GM19395 (cell line): Measurements from ENCODE around the gene TNFRSF12A.
A peak's percentile ranks its signal among the peaks of the same experiment; 100 is the strongest.

Experiments used
- ATAC-seq: cut with Tn5 transposase; IDR thresholded peaks from one replicate; pipeline ENCODE4 v1.9.1; 2021; ENCODE audit warnings: mild to moderate bottlenecking, moderate library complexity; ENCODE audit not compliant: unreplicated experiment

Gene TNFRSF12A

DNA sequence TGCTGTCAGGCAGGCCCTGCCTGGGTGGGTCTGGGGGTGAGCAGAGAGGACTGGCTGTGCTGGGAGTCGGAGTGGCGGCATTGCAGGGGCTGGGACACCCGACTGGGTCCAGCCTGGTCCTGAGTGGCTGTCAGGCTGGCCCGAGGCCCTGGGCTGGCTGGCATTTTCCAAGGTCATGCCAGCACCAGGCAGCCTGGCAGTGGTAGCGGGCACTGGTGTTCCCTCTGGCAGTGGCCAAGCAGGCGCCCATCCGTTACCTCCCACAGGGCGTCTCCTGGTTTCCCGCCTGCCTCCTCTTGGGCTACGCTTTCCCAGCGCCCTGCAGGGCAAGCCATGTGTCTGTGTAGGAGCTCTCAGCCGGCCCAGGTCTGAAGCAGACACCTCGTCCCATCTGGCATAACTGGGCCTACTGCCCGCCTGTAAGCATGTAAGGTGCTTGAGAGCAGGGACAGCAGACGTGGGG is 34.2 kb upstream of the TNFRSF12A start:
- no peak for ATAC-seq

DNA sequence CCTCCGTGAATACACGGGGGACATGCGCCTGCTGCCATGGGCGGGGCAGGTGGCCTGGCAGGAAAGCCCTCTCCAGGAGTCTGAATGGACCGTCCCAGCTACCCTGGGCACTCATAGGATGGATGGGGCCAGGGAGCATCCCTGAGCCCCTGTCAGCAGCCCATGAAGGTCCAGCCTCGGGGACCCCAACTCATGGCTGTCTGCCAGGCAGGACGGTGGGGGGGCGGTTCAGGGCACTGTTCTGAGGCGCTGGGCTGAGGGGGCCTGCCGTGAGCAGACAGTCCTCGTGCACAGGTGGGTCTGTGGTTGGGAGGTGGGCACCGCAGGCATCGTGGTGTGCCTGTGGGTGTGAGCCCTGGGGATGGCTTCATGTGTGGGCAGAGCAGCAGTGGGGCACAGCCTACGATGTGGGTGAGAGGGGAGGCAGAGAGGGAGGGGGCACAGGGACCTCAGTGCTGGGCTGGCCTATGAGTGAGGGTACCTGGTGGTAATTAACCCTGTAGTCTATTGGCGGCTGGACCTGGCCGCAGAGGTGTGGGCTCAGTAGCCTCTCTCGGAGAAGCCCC is 33.5 kb upstream of the TNFRSF12A start:
- ATAC-seq = no peak

DNA sequence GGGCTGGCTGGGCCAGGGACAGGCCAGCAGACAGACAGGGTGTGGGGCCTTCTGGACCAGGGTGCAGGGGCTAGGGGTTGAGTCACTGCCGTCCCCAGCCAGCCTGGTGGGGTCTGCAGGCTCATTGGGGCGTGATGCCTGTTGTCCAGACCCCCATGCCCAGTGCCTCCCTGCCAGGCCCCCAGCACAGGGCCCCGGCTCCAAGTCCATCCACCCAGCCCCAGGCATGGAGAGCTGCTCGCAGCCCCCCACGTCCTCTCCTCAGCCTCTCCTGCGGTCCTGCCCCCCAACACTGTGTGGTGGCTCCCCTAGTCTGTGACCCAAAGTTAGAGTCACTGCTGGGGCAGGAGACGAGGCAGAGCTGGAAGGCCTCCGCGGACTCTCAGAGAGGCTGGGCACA is 32.9 kb upstream of the TNFRSF12A start:
- no peak for ATAC-seq

DNA sequence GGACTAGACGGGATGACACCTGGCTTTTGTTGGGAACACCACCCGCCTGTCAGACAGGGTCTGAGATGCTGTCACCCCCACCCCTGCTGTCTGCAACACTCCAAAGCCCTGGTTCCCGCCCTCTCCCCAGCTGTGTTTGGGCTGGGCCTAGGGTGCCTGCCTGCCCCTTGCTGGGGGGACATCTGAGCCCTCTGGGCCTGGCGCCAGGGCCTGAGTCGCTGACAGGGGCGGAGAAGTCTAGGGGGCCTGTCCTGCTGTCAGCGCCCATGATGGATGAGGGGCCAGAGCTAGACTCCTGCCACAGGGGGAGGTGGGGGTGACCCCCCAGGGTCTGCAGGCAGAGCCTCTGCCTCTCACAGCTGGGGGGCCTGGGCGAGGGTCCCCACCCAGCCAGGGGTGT is 32.3 kb upstream of the TNFRSF12A start:
- no peak for ATAC-seq

DNA sequence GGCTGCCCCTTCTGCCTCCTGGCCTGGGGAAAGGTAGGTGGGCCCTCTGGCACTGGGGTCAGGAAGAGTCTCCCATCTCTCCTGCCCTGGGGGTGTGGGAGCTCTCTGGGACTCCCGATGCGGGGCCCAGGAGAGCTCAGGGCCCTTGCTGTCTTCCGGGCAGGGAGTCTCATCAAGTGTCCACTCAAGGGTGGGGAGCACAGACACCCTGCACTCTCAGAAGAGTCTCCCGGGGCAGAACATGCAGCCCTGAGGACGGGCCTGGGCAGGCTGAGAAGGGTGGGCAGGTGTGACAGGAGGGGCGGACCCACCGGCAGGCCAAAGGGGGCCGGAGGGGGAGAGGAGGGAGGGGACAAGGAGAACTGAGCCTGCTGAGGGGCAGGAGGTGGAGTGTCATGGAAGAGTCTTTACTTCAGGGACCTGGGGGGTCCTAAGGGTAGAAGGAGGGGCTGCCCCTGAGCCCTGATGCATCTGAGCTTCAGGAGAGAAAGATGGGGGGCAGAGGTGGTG is 31.5 kb upstream of the TNFRSF12A start:
- no peak for ATAC-seq

DNA sequence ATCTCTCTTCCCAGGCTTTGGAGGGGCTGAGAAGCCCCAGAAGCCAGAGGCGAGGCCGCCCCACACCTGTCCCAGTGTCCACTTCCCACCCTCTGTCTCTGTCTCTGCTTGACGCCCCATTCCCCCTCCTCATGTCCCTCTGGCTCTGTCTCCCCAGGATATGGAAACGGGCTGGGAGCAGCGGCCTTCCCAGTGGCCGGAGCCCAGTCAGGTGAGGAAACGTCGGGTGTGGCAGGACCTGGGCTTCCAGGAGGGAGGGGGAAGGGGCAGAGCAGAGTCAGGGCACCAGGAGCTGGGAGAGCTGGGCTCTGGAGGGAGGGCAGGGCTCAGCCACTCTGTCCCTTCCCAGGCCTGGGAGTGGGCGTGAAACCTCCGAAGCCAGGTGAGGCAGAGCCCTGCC is 29.3 kb upstream of the TNFRSF12A start:
- no peak for ATAC-seq

DNA sequence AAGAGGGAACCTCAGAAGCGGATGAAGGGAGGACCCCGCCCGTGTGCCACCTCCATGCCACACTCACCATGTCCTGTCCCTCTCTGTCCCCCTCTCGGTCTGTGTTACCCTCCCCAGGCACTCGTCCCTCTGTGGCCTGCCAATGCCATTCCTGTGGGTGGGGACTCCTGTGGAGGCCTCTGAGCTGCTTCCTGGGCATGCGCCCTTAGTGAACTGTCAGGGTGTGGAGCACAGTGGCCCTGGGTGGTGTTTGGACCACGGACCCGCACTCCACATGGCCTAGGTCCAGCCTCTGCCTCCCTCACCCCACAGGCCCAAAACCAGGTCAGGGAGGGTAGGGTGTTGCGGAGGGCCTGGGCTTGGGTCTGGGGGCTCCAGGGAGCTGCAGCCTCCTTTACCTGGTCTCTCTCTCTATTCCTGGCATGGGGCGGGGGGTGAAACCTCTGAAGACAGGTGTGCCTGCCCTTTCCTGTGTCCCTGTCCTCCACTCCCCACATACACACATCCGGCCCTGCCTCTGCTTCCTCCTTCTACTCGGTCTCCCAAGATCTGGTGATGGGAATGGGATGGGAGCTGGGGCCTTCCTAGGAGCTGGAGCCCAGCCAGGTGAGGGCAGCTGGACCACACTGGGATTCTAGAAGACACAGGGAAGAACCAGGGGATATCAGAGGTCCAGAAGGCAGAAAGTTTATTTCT is 28.5 kb upstream of the TNFRSF12A start:
- no peak for ATAC-seq

DNA sequence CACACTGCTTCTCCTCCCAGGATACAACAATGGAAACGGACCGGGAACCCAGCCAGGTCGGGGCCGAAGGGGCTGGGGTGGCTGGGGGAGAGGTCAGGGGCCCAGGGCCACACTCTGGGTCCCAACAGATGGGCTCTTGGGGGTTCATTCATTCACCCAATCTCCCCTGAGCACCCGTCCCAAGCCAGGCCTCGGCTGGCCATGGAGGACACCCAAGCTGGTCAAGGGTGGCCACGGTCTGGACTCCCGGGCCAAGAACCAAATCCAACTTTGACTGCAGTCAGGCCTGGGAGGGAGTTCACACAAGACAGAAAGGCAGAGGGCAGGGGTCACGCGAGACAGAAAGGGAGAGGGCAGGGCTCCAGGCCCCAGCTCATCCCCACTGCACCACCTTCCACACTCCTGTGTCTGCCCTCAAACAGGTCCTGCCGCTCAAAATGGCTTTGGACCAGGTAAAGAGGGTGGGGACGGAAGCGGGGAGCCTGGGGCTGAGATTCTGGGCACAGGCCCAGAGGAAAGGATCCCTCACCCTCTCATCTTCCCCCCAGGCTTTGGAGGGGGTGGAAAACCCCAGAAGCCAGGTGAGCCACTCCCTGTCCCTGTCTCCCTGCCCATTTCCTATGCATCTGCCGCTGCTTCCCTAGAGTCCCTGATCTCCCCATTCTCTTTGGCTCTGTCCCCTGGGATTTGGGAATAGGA is 27.6 kb upstream of the TNFRSF12A start:
- no peak for ATAC-seq

DNA sequence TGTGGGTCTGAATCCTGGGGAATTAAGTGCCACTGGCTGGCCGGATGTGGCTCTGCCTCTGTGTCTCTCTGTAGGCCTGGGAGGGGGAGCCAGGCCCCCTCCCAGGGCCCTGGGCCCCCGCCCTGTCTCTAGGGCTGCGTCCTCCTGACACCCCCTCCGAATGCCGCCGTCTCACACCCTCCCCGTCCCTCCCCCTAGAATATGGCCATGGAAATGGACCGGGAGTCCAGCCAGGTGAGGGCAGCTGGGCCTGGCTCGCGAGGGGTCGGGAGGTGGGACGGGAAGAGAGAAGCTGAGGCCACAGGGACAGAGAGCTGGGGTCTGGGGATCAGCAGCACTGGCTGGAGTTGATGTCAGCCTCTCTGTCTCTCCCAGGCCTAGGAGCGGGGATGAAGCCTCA is 23.9 kb upstream of the TNFRSF12A start:
- ATAC-seq = no peak

DNA sequence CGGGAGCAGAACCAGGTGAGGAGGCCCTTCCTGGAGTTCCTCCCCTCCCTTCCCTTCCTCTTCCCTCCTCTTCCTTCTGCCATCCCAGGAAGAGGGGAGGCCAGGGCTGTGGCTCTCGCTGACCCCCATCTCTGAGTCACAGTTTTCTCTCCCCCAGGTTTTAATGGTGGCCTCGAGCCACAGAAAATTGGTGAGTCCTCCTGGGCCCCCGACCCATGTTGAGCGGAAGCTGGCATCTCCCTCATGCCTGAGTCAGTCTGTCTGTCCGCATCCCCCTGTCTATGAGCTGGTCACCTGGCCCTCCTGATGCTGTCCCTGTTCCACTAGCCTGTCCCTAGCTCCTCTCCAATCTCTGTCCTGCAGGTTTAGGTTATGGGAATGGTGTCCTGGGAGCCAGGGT is 20.2 kb upstream of the TNFRSF12A start:
- no peak for ATAC-seq

DNA sequence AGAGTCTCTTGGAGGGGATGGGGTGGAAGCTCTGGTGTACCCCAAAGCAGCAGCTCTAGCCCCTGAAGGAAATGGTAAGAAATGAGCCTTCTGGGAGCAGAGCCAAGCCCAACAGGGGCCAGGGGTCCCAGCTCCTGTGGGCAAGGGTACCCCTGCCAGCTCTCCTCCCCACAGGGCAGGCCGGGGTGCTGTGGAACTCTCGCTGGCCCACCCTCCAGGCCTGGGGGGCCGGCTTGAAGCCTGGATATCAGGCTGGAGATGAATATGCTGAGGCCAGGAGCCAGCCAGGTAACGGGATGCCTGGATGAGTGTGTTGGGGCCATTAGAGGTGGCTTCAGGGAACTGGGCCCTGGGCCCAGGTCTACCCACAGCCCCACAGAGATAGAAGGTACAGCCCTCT is 19.6 kb upstream of the TNFRSF12A start:
- ATAC-seq = no peak

DNA sequence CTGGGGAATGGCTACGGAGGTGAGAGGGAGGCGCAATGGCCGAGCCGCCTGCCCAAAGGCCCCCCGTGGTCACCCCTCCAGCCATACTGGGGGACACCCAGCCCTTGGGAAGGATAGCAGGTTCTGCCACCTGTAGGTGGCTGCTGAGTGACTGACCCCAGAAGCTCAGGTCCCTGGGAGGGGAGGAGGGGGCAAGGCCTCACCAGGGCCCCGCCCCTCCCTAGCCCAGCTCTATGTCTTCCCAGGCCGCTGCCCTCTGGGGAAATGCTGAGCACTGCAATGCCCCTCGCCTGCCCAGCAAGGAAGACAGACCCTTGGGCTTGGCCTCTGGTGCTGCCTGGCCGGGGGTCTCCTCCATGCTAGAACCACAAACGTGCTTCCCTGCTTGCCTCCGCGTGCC is 18.9 kb upstream of the TNFRSF12A start:
- ATAC-seq = no peak

DNA sequence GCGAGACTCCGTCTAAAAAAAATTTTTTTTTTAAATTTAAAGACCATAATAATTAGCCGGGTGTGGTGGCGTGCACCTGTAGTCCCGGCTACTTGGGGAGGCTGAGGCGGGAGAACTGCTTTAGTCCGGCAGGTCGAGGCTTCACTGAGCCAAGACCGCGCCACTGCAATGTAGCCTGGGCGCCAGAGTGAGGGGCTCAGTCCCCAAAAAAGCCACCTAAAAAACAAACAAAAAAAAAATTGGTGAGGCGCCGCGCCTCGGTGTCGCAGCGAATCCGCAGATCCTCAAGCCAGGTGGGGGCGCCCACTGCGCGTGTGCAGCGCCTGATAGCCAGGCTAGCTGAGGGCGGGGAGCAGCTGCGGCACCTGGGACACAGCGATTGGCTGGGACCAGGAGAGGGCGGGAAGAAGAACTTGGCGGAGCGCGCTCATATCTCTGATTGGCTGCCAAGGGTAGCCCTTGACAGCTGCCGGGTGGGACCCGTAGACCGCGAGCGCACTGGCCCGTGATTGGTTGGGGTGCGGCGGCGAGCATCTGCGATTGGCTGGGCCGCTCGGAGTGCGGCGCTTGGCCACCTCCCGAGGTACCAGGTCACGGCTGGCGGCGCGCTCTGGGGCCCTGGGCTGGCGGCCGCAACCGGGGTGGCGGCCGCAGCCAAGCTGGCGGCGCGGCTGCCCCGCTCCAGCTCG is 16.4 kb upstream of the TNFRSF12A start:
- peak; percentile 96 for ATAC-seq

DNA sequence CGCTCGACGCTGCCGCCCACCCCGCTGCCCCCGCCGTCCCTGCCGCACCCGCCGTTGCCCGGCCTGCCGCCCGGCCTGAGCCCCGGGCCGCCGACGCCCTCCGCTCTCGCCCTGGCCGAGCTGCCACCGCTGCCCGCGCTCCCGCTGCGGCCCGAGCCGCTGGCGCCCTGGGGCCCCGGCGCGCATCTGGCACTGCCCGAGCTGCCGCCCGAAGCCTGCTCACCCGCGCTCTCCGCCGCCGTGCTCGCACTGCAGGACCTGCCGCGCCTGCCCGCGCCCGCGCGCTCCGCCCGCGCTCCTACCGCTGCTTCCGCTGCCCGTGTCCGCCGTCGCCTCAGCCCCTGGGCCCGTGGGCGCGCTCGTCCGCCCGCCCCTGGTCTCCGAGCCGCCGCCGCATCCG is 15.8 kb upstream of the TNFRSF12A start:
- peak; percentile 8 for ATAC-seq

DNA sequence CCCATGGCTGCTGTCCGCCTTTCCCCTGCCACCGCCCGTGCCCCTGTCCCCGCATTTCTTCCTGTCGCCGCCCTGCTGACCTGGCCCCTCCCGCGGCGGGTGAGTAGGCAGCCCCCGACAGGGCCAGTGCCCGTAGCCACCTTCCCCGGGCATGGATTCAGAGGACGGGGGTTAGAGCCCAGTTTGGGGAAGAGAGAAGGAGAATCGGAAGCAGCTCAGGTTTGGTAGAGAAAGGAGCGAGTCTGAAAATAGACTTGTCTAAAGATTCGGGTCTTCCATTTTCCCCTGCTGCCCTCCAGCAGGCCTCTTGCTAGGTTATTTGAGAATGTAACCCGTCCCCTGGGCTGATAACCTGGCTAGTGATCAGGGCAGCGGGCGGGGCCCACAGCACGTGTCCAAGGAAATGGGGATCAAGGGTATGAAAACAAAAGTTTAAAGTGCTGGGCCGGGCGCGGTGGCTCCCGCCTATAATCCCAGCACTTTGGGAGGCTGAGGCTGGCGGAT is 15.3 kb upstream of the TNFRSF12A start:
- ATAC-seq = no peak

DNA sequence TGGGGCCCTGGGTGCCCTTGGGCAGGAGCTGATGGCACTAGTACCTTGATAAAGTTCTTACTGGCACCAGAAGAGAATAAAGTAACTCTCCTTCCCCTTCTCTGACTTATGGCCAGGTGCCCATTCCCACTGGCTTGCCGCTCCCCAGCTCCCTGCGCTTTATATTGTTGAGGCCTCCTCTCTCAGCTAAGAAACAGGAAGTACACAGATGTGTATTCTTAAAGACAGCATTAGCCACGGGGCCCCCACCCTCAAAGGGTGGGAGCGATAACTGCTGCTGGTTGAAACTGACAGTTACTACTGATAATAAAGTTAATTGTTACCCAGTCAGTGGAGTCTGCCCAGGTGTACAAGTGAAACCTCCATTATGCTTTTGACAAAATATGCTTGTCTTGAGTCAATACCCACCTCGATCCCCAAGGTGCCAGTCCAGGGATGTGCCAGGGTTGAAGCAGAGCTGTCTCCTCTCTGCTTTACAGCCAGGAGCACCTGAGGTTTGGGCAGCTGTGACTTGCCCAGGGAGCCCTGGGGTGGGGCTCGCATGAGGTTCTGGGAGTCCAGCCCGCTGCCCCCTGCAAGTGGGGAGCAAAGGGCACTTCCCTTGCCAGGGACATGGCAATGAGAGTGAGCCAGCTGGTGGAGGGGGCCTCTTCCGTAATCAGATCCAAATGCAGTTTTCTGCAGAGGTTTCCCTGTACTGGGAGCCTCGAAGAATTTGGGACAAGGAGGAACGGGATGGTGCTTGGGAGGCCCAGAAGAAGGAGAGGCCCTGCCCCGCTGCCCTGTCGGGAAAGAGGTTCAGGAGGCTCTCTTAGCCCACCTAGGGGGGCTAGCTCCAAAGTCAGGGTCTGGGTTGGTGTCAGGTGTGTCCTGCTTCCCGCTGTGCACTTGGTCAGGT is 12.9 kb upstream of the TNFRSF12A start:
- no peak for ATAC-seq

DNA sequence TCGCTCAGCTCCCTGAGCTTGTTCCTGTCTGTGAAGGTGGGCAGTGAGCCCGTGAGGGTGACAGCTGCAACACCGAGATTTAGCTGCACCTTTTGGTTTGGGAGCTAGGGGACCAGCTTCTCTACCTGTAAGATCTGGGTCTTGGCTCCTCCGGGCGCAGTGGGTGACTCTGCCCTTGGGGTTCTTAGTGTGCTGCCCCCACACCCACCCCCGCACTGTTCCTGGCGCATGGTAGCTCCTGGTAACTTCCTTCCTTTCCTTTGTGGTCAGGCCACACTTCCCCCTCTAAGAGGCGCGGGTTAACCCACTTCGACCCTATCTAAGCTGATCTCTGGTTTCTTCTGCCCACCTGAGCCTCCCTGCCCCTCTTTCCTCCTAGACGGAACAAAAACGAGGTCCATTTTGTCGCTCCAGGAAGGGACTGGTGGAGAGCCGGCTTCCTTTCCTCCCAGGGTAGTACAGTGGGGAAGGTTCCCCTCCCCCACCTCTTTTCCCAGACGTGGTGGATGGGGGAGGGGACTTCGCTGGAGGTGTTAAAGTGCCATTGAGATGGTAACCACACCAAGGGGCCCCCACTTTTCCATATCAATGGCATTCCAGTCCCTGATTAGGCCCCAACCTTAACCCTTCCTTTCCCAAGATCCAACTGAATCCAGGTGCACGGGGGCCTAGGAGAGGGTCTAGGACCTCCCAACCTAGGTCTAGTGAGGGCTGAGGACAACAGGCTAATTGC is 12.0 kb upstream of the TNFRSF12A start:
- no peak for ATAC-seq

DNA sequence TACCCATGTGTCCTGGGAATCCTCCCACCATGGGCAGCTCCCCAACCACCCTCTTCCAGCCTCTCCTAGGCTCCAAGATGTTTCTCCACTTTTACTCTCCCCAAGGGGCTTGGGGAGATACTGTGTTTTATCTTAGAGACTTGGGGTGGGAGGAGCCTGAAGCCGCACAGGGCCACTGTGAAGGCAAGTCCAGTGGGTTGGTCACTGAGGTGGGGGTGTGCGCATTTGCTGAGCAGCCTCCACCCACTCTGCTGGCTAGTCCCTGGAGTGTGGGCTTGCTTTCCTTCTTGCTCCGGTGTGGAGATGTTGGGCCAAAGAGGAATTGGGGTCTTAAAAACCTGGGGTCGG is 11.5 kb upstream of the TNFRSF12A start:
- no peak for ATAC-seq

DNA sequence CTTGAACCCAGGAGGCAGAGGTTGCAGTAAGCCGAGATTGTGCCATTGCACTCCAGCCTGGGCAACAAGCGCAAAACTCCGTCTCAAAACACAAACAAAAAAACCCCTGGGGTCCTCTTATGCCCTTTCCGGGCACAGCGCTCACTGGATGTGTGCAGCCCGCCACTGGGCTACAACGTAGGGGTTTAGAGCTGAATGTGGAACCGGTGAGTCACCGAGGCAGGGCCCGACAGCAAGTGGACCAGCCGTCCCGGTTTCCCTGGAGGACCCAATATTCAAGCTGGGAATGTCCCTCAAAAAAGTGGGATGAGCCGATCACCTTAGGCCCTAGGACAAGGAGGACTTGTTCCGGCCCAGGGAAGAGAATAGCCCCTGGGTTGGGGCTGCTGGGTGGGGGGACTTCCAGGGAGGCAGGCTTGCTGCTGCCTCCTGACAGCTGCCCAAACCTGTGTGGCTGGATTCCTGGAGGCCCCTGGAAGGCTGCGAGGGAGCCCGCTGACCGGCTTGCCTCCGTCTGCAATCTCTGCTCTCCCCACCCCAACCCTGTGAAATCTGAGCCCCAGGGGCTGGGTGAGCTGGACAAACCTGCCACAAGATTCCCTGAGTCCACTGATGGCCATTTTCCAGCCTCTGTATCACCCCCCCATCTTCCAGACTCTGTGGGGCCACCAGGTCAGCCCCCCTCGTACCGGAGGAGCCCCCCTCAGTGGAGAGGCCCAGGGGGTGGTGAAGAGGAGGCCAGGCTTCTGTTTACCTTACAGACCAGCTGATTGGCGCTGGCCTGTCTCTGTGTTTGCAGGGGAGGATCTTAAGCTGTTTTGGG is 10.4 kb upstream of the TNFRSF12A start:
- no peak for ATAC-seq
